Inferior parietal cortex (tissue), 1 donor: ENCODE data around the gene XYLB.

Experiments
- DNase-seq: peaks from one replicate; pipeline ENCODE4 v3.0.0-alpha.2; 2016; ENCODE audit errors: extremely low spot score

XYLB gene

GRCh38 chr3:38364721-38365400, 18.3 kb downstream of the XYLB start:
- DNase-seq, result no peak

GRCh38 chr3:38365469-38366062, 19.0 kb downstream of the XYLB start:
- DNase-seq, result no peak

- no peak for DNase-seq
Measured at GRCh38 chr3:38366082-38366481, 19.5 kb downstream of the XYLB start.

DNA sequence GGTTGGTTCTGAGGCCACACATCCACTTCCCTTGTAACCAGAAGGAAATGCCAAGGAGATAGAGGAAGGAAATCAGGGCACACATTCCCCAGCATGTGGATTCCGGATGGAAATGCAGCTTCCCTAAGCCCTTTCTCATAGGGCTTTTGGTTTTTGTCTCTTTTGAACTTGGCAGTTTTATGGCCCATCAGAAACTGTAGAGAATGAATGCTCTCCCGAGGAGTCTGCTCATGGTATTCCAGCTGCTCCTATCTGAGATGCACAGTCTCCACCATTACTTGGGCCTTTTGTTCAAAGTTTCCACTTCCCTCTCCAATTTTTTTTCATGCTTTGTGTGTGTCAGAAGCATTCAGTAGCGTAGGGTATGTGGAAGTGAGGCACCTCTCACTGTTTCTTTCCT, 21.2 kb downstream of the XYLB start:
- DNase-seq, result no peak

- DNase-seq, result no peak
Measured at GRCh38 chr3:38368238-38368637, 21.7 kb downstream of the XYLB start.

DNA sequence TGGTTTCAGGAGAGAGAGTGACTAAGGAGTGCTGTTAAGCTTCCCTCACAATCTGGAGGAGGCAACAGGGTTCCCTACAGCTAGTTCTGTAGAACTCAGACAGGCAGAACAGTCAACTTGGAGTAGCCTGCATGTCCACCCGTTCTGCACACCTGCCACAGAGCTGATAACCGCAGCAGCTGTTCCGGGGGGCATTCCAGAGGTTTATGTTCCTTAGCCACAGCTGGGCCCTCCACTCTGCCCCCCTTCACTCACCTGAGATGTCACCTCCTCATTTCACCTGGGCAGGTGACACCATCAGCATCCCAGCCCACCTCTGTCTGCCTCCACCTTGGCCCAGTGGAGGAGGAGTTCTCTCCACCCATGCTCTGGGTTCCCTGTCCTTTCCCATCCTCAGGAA, 22.6 kb downstream of the XYLB start:
- DNase-seq, result no peak

DNA sequence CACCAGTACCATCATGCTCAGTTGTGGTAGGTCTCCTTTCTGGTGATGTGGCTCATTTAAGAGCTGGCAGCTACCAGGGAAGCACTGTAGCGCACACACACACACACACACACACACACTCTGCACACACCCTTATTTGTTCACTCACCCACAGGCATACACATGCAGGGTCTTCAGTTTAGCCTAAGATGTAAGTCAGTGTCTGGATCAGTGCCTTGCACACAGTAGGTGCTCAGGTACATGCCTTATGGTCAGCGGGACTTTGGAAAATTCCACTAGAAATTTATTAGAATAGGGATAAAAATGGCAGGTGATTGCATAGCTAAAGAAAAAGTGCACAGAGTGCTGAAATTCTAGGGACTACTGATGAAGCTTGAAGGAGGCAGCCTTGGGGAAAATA, 23.6 kb downstream of the XYLB start:
- DNase-seq, result no peak

- no peak for DNase-seq
Measured at GRCh38 chr3:38370861-38371260, 24.3 kb downstream of the XYLB start.

- no peak for DNase-seq
Measured at GRCh38 chr3:38371541-38372213, 25.1 kb downstream of the XYLB start.

- no peak for DNase-seq
Measured at GRCh38 chr3:38372214-38372601, 25.6 kb downstream of the XYLB start.

- DNase-seq, result no peak
Measured at GRCh38 chr3:38374221-38374620, 27.6 kb downstream of the XYLB start.

DNA sequence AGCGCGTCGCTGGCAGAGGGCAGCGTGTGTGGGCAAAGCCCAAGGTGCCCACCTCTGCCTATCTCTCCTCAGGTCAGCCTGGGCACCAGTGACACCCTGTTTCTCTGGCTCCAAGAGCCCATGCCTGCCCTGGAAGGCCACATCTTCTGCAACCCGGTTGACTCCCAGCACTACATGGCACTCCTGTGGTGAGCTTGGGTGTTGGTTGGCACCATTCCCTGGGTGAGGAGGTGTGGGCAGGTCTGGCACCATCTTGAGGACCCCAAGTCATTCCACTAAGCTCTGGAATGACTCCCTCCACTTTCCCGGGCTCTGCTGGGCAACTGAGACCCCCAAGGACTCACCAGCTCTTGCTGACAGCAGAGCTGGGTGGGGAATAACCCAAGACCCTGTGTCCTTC, 28.5 kb downstream of the XYLB start:
- DNase-seq, result no peak

GRCh38 chr3:38375488-38376097, 29.0 kb downstream of the XYLB start:
- DNase-seq, result no peak

DNA sequence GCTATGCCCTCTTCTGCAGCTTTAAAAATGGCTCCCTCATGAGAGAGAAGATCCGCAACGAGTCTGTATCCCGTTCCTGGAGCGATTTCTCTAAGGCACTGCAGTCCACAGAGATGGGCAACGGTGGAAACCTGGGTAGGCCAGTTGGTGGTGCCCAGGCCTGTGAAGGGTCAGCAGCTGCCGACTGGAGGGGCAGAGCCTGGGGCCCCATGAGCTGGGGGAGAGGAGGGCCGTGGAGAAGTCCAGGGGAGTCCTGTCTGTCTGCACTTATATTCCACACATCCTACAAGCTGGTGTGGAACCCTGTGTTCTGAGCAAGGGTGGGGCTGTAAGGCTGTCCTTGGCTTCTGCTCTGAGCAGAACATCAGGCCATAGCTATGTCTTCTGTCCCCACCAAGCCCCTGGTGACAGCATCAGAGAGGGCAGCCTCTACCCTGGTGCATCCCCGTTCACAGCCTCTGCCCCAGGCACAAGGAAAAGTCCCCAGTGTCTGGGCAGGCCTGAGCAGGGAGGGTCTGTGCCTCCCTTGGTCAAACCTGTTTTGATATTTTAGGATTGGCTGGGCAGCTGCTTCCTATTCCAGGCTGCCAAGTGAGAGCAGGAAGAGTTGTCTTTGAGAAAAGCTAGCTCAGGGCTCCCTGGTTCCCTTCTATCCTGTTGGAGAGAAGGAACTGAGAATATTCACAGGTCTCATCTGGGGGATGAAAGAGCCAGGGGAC, 29.7 kb downstream of the XYLB start:
- no peak for DNase-seq

GRCh38 chr3:38379201-38379770, 32.7 kb downstream of the XYLB start:
- no peak for DNase-seq

GRCh38 chr3:38382506-38383080, 36.0 kb downstream of the XYLB start:
- no peak for DNase-seq

DNA sequence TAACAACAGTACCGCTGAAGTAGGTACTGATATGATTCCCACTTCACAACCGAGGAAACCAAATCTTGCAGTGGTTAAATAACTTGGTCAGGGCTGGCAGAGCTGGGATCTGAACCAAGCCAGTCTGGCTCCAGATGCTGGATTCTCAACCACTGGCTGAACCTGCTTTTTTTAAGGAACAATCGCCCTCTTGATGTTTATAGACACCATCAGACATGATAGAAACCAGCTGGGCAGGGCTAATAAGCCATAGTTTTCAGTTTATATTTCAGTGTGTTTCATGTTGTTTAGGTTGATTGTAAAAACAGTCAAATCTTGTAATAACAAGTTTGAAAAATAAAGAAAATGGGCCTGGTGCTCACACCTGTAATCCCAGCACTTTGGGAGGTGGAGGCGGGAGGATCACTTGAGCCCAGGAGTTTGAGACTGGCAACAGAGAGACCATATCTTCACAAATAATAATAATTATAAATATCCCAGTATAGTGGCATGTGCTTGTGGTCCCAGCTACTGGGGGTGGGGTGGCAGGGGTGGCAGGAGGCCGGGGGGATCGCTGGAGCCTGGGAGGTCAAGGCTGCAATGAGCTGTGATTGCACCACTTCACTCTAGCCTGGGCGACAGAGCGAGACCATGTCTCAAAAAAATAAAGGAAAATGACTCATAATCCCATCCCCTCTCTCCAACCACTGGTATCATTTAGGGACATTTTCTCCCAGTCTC, 36.7 kb downstream of the XYLB start:
- DNase-seq, result no peak

- no peak for DNase-seq
Measured at GRCh38 chr3:38386992-38387750, 40.6 kb downstream of the XYLB start.

- no peak for DNase-seq
Measured at GRCh38 chr3:38387862-38388261, 41.3 kb downstream of the XYLB start.

DNA sequence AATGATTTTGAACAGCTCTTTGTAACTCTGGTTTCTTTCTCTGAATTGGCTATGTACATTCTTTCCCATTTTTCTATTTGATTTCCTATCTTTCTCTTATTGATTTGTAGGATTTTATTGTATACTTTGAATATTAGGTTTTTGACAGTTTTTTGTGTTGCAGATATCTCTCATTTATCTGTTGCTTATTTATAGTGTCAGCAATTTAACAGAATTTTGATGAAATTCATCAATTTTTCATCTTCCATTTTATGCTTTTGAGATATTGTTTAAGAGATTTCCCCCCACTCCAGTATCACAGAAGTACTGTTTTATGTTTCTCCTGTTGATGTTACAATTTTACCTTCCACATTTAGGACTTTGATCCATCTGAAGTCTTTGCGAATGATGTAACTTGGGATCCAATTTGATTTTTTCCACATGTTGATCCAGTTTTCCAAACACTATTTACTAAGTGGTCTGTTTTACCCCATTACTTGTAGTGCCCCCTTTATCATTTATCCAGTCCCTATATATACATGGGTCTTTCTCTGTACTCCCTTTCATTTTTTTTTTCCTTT, 46.1 kb downstream of the XYLB start:
- no peak for DNase-seq
